Measurements from ENCODE around the gene MPG. TPM values are rescaled to one million over a fixed set of nuclear protein-coding genes. Genes with fewer than 3 reads are reported as not detected.

MPG gene
- total and polyA plus RNA-seq, 2 of the 8 experiments (the other 6 are each of a cell fraction or from before 2014, with no cell fraction given) = 37.6 to 83.7 TPM

DNA sequence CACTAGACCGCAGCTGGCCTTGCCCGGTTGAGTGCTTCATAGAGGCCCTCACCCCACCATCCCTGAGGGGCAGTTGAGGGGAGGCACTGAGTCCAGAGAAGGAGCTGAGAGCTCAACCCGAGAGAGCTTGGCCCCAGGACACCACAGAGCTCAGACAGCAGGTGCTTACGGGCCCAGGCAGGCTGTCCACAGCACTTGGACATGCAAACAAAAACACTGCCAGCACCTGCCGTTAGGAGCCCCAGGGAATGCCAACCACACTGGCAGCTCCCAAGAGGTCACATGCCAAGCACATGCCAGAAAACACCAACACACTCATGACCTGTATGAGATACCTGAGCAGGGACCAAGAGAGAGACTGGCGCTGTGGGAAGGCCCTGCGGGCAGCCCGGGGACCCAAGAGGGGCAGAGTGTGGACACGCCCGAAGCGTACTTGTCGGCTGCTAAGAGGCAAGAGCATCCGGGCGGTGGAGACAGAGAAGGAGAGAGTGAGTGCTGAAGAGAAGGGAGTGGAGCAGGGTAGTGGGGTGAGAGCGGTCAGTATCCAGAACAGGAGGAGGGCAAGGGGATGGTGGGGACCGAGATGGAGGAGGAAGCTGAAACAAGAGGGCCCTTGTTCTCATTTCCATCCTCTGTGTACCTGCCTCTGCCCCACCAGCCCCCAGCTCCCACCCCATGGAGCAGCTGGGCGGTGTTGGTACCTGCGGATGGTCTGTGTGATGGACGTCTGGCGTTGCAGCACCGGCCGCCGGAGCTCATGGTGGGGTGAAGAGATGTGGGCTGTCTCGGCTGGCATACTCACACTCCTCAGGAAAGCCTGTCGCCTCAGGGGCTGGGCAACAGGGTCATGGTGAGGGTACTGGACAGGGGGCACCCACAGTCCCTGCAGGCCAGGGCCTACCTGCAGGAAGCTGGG lies 13.8 kb upstream of the MPG start:
- no peak overlapping the region for H2BK15ac ChIP-seq (ENCODE audit: low read length)
- FAIRE-seq (no peak), DNase-seq (ENCODE audit: low read depth in 1 of 2, low spot score in 2 of 2) (no peak)
- no peak overlapping the region for H3K56ac ChIP-seq (replicated peaks; ENCODE audit: insufficient read length, low read depth, low read length)
- H2BK12ac ChIP-seq (ENCODE audit: low read depth, low read length) = no peak overlapping the region
- H4K5ac ChIP-seq (ENCODE audit: insufficient read length, low read depth, low read length) = no peak overlapping the region
- peaks cover 13 to 28% of the 10 kb centered on the region in 2 experiments for H4K20me1 ChIP-seq (replicated peaks in 1 of 2; ENCODE audit: control insufficient read depth in 1 of 2, insufficient read depth in 2 of 2, low read length in 2 of 2)
- H3K79me1 ChIP-seq (ENCODE audit: low read depth, low read length) = no peaks in the 10 kb centered on the region
- no peak overlapping the region for H3K9ac ChIP-seq (replicated peaks in 1 of 4; ENCODE audit: extremely low read depth in 1 of 4, low read depth in 3 of 4, low read length in 3 of 4)
- no peaks in the 10 kb centered on the region; the same call in 1 of the 2 replicates for H3K23me2 ChIP-seq (ENCODE audit: low read depth, low read length)
- H3K27ac ChIP-seq (ENCODE audit: low read depth, low read length) = no peak overlapping the region
- no peak overlapping the region for H3K18ac ChIP-seq (ENCODE audit: extremely low read depth, low read length)
- H2AK5ac ChIP-seq (ENCODE audit: low read depth, low read length) = no peak overlapping the region
- H2BK120ac ChIP-seq (replicated peaks; ENCODE audit: low read depth, low read length) = no peak overlapping the region
- no peak overlapping the region for H2BK5ac ChIP-seq (ENCODE audit: low read depth, low read length)
- WGBS, 2 experiments (ENCODE audit: extremely low coverage in 1 of 2, insufficient coverage in 1 of 2, insufficient read length in 1 of 2, insufficient replicate concordance in 2 of 2, low coverage in 1 of 2, low lambda C conversion rate in 2 of 2, missing lambda C conversion rate in 1 of 2) = 93% methylated on average over 25 of the region's 25 CpGs; no CpG with 5 or more reads in 1 of the 2 experiments
- no peaks in the 10 kb centered on the region for H3K79me2 ChIP-seq (ENCODE audit: control insufficient read depth in 1 of 2, insufficient read depth in 2 of 2, low read length in 2 of 2)
- no peak overlapping the region for H3K4me3 ChIP-seq (ENCODE audit: extremely low read depth in 1 of 4, insufficient read depth in 2 of 4, low read depth in 3 of 4, low read length in 4 of 4)
- no peak overlapping the region for H4K91ac ChIP-seq (replicated peaks; ENCODE audit: insufficient read length, low read length)
- no peak overlapping the region for H4K8ac ChIP-seq (ENCODE audit: extremely low read depth, insufficient read depth, low read length)
- peaks cover 10 to 23% (median 12%) of the 10 kb centered on the region in 4 experiments for H3K36me3 ChIP-seq (ENCODE audit: control insufficient read depth in 2 of 4, insufficient read depth in 4 of 4, low read length in 3 of 4)
- H3K4me1 ChIP-seq (replicated peaks in 1 of 4; ENCODE audit: control insufficient read depth in 3 of 4, insufficient read depth in 4 of 4, low read length in 3 of 4) = peaks cover 0 to 8% (median 3%) of the 10 kb centered on the region in 4 experiments; a peak in 5 of 7 replicates
- POLR2A ChIA-PET (ENCODE audit: partially characterized antibody) = interaction anchor here (1.3 to 16.6 kb wide), 6 partner anchors 11 to 30 kb away, joined by 3 to 153 read pairs (median 8); partner anchors contain the start of genes POLR3K and SNRNP25
- H2BK20ac ChIP-seq (ENCODE audit: low read length) = no peak overlapping the region
- H3K27me3 ChIP-seq (replicated peaks in 1 of 4; ENCODE audit: control insufficient read depth in 3 of 4, extremely low read depth in 1 of 4, insufficient read depth in 3 of 4, low read length in 3 of 4) = no peaks in the 10 kb centered on the region
- H3K4ac ChIP-seq (replicated peaks; ENCODE audit: insufficient read length, low read depth, low read length) = no peak overlapping the region
- H3K9me3 ChIP-seq (ENCODE audit: insufficient read depth in 2 of 2, low read depth in 1 of 2, low read length in 1 of 2) = no peaks in the 10 kb centered on the region
- H3K23ac ChIP-seq (ENCODE audit: insufficient read length) = no peak overlapping the region
- H3K4me2 ChIP-seq (ENCODE audit: insufficient read depth in 1 of 2, low read depth in 2 of 2, low read length in 2 of 2) = no peak overlapping the region
- CTCF ChIA-PET (ENCODE audit: partially characterized antibody) = interaction anchor here (0.6 to 21.2 kb wide), 12 partner anchors 8 to 406 kb away, joined by 3 to 856 read pairs (median 6); partner anchors contain the start of gene MPG
- H2AFZ ChIP-seq (ENCODE audit: low read length) = no peak overlapping the region
- no peak overlapping the region for H3K14ac ChIP-seq (ENCODE audit: insufficient read length)
- TF ChIP-seq TBP (IDR thresholded peaks at IDR 0.05; ENCODE audit: low read depth, low read length) = no peak
- TF ChIP-seq EGR1 (IDR thresholded peaks at IDR 0.05; ENCODE audit: borderline replicate concordance, low read depth, low read length) = no peak
- TF ChIP-seq E2F6 (IDR thresholded peaks at IDR 0.05) = no peak

Data from H1 (cell line).